Kidney (tissue), 22 donors: ENCODE data around the gene KLHDC7B. TPM values are rescaled to one million over a fixed set of nuclear protein-coding genes. Genes with fewer than 3 reads are reported as not detected.

Source experiments
- DNase-seq, 5 donors: peaks; one replicate each; pipeline ENCODE4 v3.0.0-alpha.2; 2013 to 2020
- FAIRE-seq: peaks from 2 replicates; lab custom pipeline; 2012; peaks lifted over from hg19 to GRCh38; lab: Jason Lieb, UNC
- H3K27ac ChIP-seq, 2 donors: one replicate each; pipeline ENCODE4 v1.7.0; 2013; ENCODE audit warnings: low read depth in 2 of 2, low read length in 2 of 2, inconsistent platforms in 1 of 2
- H3K27me3 ChIP-seq: one replicate; pipeline ENCODE4 v1.7.1; 2013; ENCODE audit warnings: low read length, inconsistent platforms; ENCODE audit not compliant: control insufficient read depth, insufficient read depth
- H3K36me3 ChIP-seq, 3 donors: one replicate each; pipeline versions ENCODE4 v1.7.0 to v1.7.1; 2013; ENCODE audit warnings: low read length in 3 of 3, control low read depth in 1 of 3, inconsistent platforms in 1 of 3; ENCODE audit not compliant: insufficient read depth in 3 of 3, control insufficient read depth in 2 of 3
- H3K4me1 ChIP-seq, 3 donors: one replicate each; pipeline versions ENCODE4 v1.7.0 to v1.7.1; 2013; ENCODE audit warnings: low read length in 3 of 3, inconsistent platforms in 1 of 3, low read depth in 1 of 3; ENCODE audit not compliant: control insufficient read depth in 2 of 3, insufficient read depth in 2 of 3
- H3K4me3 ChIP-seq, 3 donors: one replicate each; pipeline versions ENCODE4 v1.7.0 to v1.8.1; 2013; ENCODE audit warnings: low read length in 3 of 3, control low read depth in 1 of 3, inconsistent platforms in 1 of 3
- H3K9ac ChIP-seq, 3 donors: one replicate each; pipeline versions ENCODE4 v1.7.0 to v1.7.1; 2013; ENCODE audit warnings: low read length in 3 of 3, control low read depth in 1 of 3, inconsistent platforms in 1 of 3
- H3K9me3 ChIP-seq, 3 donors: one replicate each; pipeline versions ENCODE4 v1.7.0 to v1.7.1; 2013; ENCODE audit warnings: low read length in 3 of 3, control low read depth in 1 of 3, inconsistent platforms in 1 of 3; ENCODE audit not compliant: control insufficient read depth in 2 of 3, insufficient read depth in 1 of 3
- intact Hi-C: fragments of 100-400 bp; cut with DNase I; formaldehyde crosslinking; loops from one replicate; pipeline ENCODE4 v1.11.1; 2022
- long read RNA-seq, 10 donors: library from polyadenylated mRNA in 1 of 10; unstranded in 1 of 10; transcript quantifications; one replicate each; pipeline ENCODE4 v2.0.0 and lab custom pipeline, GENCODE V29; 2021 to 2026
- polyA plus RNA-seq: library from polyadenylated mRNA; stranded (reverse); fragments of 350-450 nt; fragmentation: Illumina TruSeq; extraction: RNeasy Lipid Tissue Mini Kit (QIAGEN cat#74804); gene quantifications from one replicate; pipeline ENCODE4 v1.2.3, GENCODE V29; 2014; ENCODE audit warnings: low read depth, low replicate concordance; ENCODE audit not compliant: insufficient read depth
- total RNA-seq: library from RNA; stranded (reverse); fragmentation: NEBNext Ultra II Directional; extraction: Animal tissue kit (Norgen Biotek cat#: 25700); gene quantifications from one replicate; pipeline ENCODE4 v1.2.1, GENCODE V29; 2021
- TF ChIP-seq, protein P1 (sequence below): IDR thresholded peaks from 3 replicates; pipeline ENCODE4 v1.5.1; 2012; ENCODE audit warnings: mild to moderate bottlenecking, moderate library complexity, borderline replicate concordance; ENCODE audit not compliant: insufficient read depth; ENCODE audit errors: extremely low read depth
- donor health status: control.
- donor health status: control.
- donor health status: control.
- donor health status: control.
- donor health status: control.
- donor health status: DM: yes; HTN: yes; CAD: no.
- donor health status: Normal renal cell carcinoma (clear cell type).

KLHDC7B gene
- 16.1 TPM for total RNA-seq
- polyA plus RNA-seq = 1.4 TPM
- long read RNA-seq, donor 1 = 0 reads
- long read RNA-seq, donor 2 = 0 reads
- long read RNA-seq, donor 3 = 0 reads
- long read RNA-seq, donor 4 = 0 reads
- long read RNA-seq, donor 5 = 0 reads
- long read RNA-seq, donor 6, partial matches to known transcripts = 0 of 1 reads
- long read RNA-seq, donor 6, other reads (novel, unspliced or antisense) = 0 of 1 reads
- long read RNA-seq, donor 7, full-length matches to known transcripts = 12 of 12 reads
- long read RNA-seq, donor 7, partial matches to known transcripts = 0 of 12 reads
- long read RNA-seq, donor 7, other reads (novel, unspliced or antisense) = 0 of 12 reads
- long read RNA-seq, donor 8, full-length matches to known transcripts = 1 of 1 reads
- long read RNA-seq, donor 8, partial matches to known transcripts = 0 of 1 reads
- long read RNA-seq, donor 8, other reads (novel, unspliced or antisense) = 0 of 1 reads
- long read RNA-seq, donor 9 = 0 reads
- long read RNA-seq, donor 10 = 0 reads

DNA sequence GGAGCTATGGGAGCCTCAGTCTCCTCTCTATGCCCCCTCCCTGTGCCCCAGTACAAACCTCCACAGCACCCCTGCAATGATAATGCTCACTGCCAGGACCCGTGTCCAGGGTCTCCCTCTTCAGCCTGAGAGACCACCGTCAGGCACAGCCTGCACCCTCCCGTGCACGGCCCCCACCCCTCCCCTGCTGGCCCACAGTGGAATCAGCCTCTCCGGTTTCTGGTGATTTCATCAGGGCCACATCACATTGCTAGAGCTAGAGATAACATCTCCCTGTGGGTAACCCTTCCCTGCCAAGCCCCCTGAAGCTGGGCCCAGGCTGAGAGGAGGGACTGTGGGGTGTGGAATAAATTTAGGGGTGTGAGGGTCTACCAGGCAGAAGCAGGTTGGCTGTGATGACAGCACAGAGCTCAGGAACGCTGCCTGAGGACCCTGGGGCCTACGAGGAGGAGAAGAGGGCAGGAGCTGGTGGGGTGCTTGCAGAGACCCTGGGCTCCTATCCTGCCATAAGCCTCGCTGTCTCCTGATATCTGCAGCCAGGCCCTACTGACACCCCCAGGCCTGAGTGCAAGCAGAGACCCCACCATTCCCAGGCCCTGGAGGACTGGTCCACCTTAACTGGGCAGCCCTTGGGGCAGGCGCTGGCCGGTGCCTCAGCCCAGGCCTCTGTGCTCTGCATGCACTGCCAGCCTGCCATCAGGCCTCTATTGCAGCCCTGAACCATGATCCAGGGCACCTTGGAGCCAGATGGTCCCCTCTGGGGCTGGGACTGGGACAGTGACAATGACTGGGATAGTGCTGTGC, at the start of gene KLHDC7B:
TSS of gene KLHDC7B (plus strand) at position 378 of the 804 bp plus-strand sequence. CDS start at position 723, 345 bp downstream.
- H3K4me1 ChIP-seq = peaks cover 0 to 3% (median 0%) of the 10 kb centered on the region in 3 donors

DNA sequence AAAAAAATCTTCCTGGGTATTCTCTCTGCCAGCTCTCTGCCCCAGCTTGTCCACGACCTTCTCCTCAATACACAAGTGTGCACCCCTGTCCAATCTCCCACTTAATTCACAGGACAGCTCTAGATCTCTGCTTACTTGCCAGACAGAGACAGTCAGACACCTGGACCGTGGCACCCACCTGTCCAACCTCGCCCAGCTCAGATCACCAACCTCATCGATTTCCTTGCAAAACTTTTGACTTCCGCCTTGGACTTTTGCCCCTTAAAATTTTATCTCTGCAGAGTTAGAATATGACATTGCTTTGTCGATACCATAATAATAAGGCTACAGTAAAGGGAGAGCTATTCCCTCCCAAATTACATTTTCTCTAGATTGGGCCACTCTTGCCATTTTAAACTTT, 48.6 kb upstream of the KLHDC7B start:
- TF ChIP-seq, protein P1, sequence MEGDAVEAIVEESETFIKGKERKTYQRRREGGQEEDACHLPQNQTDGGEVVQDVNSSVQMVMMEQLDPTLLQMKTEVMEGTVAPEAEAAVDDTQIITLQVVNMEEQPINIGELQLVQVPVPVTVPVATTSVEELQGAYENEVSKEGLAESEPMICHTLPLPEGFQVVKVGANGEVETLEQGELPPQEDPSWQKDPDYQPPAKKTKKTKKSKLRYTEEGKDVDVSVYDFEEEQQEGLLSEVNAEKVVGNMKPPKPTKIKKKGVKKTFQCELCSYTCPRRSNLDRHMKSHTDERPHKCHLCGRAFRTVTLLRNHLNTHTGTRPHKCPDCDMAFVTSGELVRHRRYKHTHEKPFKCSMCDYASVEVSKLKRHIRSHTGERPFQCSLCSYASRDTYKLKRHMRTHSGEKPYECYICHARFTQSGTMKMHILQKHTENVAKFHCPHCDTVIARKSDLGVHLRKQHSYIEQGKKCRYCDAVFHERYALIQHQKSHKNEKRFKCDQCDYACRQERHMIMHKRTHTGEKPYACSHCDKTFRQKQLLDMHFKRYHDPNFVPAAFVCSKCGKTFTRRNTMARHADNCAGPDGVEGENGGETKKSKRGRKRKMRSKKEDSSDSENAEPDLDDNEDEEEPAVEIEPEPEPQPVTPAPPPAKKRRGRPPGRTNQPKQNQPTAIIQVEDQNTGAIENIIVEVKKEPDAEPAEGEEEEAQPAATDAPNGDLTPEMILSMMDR = no peak
- no peak for FAIRE-seq

More for the DNA sequence above, at the start of gene KLHDC7B:
- Histone ChIP-seq H3K9ac (peak within 1 kb of the TSS in 1 of 3 donors; percentile 24), H3K36me3 (no peaks in the 10 kb centered on the region), H3K27me3 (peaks cover 11% of the 10 kb centered on the region), H3K4me3 (no peak within 1 kb of the TSS), H3K27ac (peak within 1 kb of the TSS in 1 of 2 donors; percentile 7), H3K9me3 (no peaks in the 10 kb centered on the region)
- intact Hi-C loops = no loop called here
- FAIRE-seq (no peak), DNase-seq (no peak)
- TF ChIP-seq, protein P1 = no peak

DNA sequence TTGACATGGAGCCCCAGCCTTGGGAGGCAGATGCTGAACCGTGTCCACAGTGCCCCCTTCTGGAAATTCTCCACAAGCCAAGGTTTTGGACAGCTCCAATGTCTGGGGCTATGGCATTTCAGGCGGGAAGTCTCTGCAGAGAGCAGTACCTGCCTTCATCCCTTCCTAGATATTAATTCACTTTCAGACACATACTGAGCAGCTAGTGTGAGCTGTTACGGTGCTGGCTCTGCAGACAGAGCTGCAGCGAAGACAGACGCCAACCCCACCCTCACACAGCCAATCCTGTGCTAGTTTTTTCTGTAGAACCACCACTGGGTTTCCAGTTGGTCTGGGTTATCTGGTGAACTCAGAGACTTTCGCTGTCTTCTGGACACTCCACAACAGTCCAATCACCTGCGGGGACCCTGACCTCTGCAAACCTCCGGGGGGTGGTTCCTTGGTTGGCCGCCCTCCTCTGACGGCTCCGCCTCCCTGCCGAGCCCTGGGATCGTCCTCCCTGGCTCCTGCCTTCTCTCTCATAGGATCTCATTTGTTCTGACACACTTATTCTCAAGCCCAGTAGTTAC, 47.3 kb upstream of the KLHDC7B start:
- no peak overlapping the region for H3K9ac ChIP-seq
- no peaks in the 10 kb centered on the region for H3K4me1 ChIP-seq
- no peak overlapping the region for H3K4me3 ChIP-seq
- no peak for FAIRE-seq
- TF ChIP-seq, protein P1 = peak; percentile 75
- intact Hi-C loops = no loop called here
- peak; percentile 75 to 88 (median 77) for DNase-seq
- no peaks in the 10 kb centered on the region for H3K36me3 ChIP-seq
- H3K9me3 ChIP-seq = no peaks in the 10 kb centered on the region
- H3K27ac ChIP-seq = no peak overlapping the region
- H3K27me3 ChIP-seq = no peaks in the 10 kb centered on the region

More for the DNA sequence above, 48.6 kb upstream of the KLHDC7B start:
- no peak overlapping the region for H3K9ac ChIP-seq
- H3K27me3 ChIP-seq = no peaks in the 10 kb centered on the region
- no peak overlapping the region for H3K4me3 ChIP-seq
- H3K36me3 ChIP-seq = no peaks in the 10 kb centered on the region
- DNase-seq = no peak
- no peaks in the 10 kb centered on the region for H3K9me3 ChIP-seq
- intact Hi-C loops = no loop called here
- no peak overlapping the region for H3K27ac ChIP-seq
- no peaks in the 10 kb centered on the region for H3K4me1 ChIP-seq
